C4-2B (cell line): ENCODE results near the gene RBM6.

Source experiments
- CTCF ChIP-seq: fragments of 450-650 bp; conservative IDR thresholded peaks from 2 replicates; pipeline ENCODE4 v1.5.1; 2017; ENCODE audit warnings: mild to moderate bottlenecking
- ZFX ChIP-seq: fragments of 450-650 bp; IDR thresholded peaks from 2 replicates; pipeline ENCODE4 v1.6.1; 2017

- no peak for TF ChIP-seq CTCF
- no peak for TF ChIP-seq ZFX
These were observed 32.7 kb downstream of the RBM6 start for GRCh38 chr3:49972656-49973055.
